T follicular helper cell (primary cell): ENCODE data around the gene DYRK1B.
"Not testable (repeated sequence)": the region's sequence is repeated elsewhere in the genome, so short reads cannot be mapped to it uniquely, and the experiment has no call there.

Experiments
- DNase-seq: peaks from one replicate; pipeline ENCODE4 v3.0.0-alpha.2; 2020; ENCODE audit warnings: low read depth

Gene DYRK1B

GRCh38 chr19:39830847-39831246 is 3.1 kb downstream of the DYRK1B start:
- no peak for DNase-seq

- DNase-seq = no peak
Observed at GRCh38 chr19:39830406-39830805, 3.6 kb downstream of the DYRK1B start.

GRCh38 chr19:39829702-39830275 is 4.2 kb downstream of the DYRK1B start:
- no peak for DNase-seq

- no peak for DNase-seq
Observed at GRCh38 chr19:39828654-39829032, 5.3 kb downstream of the DYRK1B start.

- no peak for DNase-seq
Observed at GRCh38 chr19:39828015-39828653, 5.8 kb downstream of the DYRK1B start.

- no peak for DNase-seq
Observed at GRCh38 chr19:39827216-39827615, 6.7 kb downstream of the DYRK1B start.

GRCh38 chr19:39826311-39826945 is 7.5 kb downstream of the DYRK1B start:
- DNase-seq = no peak

- DNase-seq = no peak
Observed at GRCh38 chr19:39825531-39826076, 8.4 kb downstream of the DYRK1B start.

- DNase-seq = no peak
Observed at GRCh38 chr19:39825093-39825463, 8.9 kb downstream of the DYRK1B start.

- peak; percentile 85 for DNase-seq
Observed at GRCh38 chr19:39824143-39825092, 9.5 kb downstream of the DYRK1B start.

- no peak for DNase-seq
Observed at GRCh38 chr19:39823686-39824085, 10.3 kb downstream of the DYRK1B start.

- DNase-seq = no peak
Observed at GRCh38 chr19:39820696-39821095, 13.3 kb downstream of the DYRK1B start.

GRCh38 chr19:39819786-39820185 is 14.2 kb downstream of the DYRK1B start:
- no peak for DNase-seq

- DNase-seq = no peak
Observed at GRCh38 chr19:39818626-39819097, 15.3 kb downstream of the DYRK1B start.

- no peak for DNase-seq
Observed at GRCh38 chr19:39817888-39818561, 15.9 kb downstream of the DYRK1B start.

- DNase-seq = no peak
Observed at GRCh38 chr19:39816287-39817048, 17.5 kb downstream of the DYRK1B start.

GRCh38 chr19:39814595-39814994 is 19.4 kb downstream of the DYRK1B start:
- DNase-seq = no peak

- DNase-seq = not testable (repeated sequence)
Observed at GRCh38 chr19:39814111-39814510, 19.9 kb downstream of the DYRK1B start.

- no peak for DNase-seq
Observed at GRCh38 chr19:39813264-39813993, 20.5 kb downstream of the DYRK1B start.

GRCh38 chr19:39811064-39811463 is 22.9 kb downstream of the DYRK1B start:
- no peak for DNase-seq
